Neural progenitor cell (in vitro differentiated cells): ENCODE measurements around the gene MT1M.

Source experiments
- CTCF ChIP-seq: fragments of 200-600 bp; sonication (generic); IDR thresholded peaks from 2 replicates; pipeline ENCODE4 v1.5.1; 2017; ENCODE audit warnings: antibody characterized with exemption, mild to moderate bottlenecking
- EZH2 ChIP-seq: fragments of 200-600 bp; sonication (generic); IDR thresholded peaks from 2 replicates; pipeline ENCODE4 v1.6.1; 2017; ENCODE audit warnings: antibody characterized with exemption, mild to moderate bottlenecking, moderate library complexity

GRCh38 chr16:56631197-56631596, 1.3 kb upstream of the MT1M start:
- TF ChIP-seq EZH2 = no peak
- no peak for TF ChIP-seq CTCF
